GM23248 (cell line): ENCODE results near the gene SLC18B1.

Experiments used
- EZH2 ChIP-seq: fragments of 200-600 bp; sonication (generic); IDR thresholded peaks from 2 replicates; pipeline ENCODE4 v1.6.1; 2018; ENCODE audit warnings: antibody characterized with exemption, mild to moderate bottlenecking; ENCODE audit not compliant: insufficient read depth, poor library complexity, severe bottlenecking
- EZH2phosphoT487 ChIP-seq: fragments of 200-600 bp; sonication (generic); IDR thresholded peaks from 2 replicates; pipeline ENCODE4 v1.6.1; 2018; ENCODE audit warnings: antibody characterized with exemption, moderate library complexity, mild to moderate bottlenecking, low read depth; ENCODE audit not compliant: insufficient read depth

GRCh38 chr6:132733814-132734213, 64.6 kb downstream of the SLC18B1 start:
- TF ChIP-seq EZH2 (no peak), EZH2phosphoT487 (no peak)
